Activated gamma-delta T cell (primary cell): ENCODE results near the gene KCND2.
"Not testable (repeated sequence)": the region's sequence is repeated elsewhere in the genome, so short reads cannot be mapped to it uniquely, and the experiment has no call there.

Experiments
- DNase-seq: peaks from one replicate; lab custom pipeline; 2025; lab: John Stamatoyannopoulos, UW
- total RNA-seq, 2 donors: gene quantifications; one replicate each; lab custom pipeline; 2026; lab: John Stamatoyannopoulos, UW

KCND2 gene
- 0 to 0.13 reads per million in 2 donors for total RNA-seq

DNA sequence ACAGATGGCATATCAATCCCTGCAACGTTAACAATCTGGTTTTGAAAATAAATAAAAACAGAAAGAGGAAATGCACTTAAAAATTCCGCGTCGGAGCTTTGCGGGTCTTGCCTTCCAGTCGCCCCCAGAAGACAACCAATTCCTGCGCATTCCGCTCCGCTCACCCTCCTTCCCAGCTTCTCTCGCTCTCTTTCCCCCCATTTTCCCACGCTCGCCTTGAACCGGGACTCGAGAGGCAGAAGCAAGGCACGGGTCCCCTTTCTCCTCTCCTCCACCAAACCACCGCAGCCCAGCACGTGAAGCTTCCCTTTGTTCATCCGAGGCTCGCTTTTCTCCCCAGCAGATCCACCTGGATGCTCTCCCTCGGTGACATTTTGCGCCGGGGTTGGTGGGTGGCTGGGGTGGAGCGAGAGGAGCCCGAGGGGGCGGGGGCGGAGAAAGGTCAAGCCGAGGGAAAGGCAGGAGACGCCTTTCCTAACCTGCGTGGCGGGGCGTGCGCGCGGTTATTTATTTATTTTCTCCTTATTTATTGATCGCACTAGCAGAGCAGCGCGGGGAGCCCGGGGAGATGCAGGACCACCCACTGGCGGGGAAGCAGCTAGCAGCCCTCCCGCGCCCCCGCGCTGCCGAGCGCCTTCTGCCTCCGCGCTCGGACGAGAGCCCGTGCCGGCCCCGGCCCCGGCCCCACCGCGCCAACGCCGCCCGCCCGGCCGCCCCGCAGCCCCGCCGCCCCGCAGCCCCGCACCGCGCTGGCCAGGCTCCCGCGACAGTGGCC lies at the start of gene KCND2:
TSS of gene KCND2 (plus strand) at position 475 of the 775 bp plus-strand sequence.
- DNase-seq, result no peak

DNA sequence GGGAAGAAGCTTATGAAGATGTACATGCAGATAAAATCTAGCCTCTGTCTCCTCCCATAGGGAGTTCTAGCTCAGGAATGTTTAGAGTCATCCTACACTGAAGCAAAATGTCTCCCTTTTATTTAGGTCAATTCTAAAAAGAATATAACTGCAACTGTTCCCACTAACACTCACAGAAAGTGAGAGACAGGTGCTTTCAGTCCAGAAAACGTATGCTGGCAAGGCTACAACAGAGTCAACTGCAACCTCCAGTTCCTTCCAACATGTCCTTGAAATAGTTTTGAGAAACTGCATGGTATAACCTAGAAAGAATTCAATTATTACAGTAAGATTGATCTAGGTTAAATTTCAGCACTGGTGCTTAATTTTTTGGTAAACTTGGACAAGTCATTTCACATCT lies 46.8 kb upstream of the KCND2 start:
- DNase-seq, result no peak

GRCh38 chr7:120227255-120227654 lies 45.7 kb upstream of the KCND2 start:
- DNase-seq, result no peak

GRCh38 chr7:120229084-120229483 lies 43.9 kb upstream of the KCND2 start:
- no peak for DNase-seq

DNA sequence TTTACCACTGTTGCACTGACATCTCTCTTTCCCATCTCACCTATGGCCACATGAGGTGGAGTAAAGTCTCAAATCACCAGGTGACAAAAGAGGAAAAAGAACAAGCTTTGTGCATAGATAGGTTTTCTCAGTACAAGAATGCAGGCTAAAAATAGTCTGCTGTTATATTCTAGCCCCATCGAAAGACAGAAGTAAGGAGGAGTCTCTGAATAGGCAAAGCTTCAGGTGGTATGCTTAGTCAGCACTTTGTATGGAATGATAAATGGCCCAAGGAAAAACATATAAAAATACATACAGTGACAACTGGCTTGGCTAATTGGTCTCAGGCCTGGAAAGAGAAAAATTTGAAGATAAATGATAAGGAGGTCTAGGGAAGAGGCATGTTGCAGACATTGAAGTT lies 39.6 kb upstream of the KCND2 start:
- DNase-seq, result no peak

DNA sequence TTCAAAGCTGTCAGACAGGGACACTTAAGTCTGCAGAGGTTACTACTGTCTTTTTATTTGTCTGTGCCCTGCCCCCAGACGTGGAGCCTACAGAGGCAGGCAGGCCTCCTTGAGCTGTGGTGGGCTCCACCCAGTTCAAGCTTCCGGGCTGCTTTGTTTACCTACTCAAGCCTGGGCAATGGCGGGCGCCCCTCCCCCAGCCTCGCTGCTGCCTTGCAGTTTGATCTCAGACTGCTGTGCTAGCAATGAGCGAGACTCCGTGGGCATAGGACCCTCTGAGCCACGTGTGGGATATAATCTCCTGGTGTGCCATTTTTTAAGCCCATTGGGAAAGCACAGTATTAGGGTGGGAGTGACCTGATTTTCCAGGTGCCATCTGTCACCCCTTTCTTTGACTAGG lies 32.6 kb upstream of the KCND2 start:
- DNase-seq, result not testable (repeated sequence)

DNA sequence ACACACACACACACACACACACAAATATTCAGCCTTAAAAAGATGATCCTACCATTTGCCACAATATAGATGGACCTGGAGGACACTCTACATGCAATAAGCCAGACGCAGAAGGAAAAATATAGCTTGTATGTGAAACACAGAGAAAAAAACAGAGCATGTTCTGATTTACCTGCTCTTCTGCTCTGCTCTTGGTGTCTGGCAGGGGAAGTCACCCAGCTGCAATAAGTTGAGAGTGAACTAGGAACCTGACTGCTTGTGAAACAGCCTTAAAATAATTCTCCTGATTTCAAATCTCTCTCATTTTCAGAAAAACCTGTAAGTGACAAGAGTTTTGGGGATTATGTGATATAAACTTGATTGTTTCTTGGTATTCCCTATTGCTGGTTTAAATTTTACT lies 31.0 kb upstream of the KCND2 start:
- DNase-seq, result no peak

- DNase-seq, result no peak
These were observed 18.1 kb upstream of the KCND2 start for GRCh38 chr7:120254845-120255244.

DNA sequence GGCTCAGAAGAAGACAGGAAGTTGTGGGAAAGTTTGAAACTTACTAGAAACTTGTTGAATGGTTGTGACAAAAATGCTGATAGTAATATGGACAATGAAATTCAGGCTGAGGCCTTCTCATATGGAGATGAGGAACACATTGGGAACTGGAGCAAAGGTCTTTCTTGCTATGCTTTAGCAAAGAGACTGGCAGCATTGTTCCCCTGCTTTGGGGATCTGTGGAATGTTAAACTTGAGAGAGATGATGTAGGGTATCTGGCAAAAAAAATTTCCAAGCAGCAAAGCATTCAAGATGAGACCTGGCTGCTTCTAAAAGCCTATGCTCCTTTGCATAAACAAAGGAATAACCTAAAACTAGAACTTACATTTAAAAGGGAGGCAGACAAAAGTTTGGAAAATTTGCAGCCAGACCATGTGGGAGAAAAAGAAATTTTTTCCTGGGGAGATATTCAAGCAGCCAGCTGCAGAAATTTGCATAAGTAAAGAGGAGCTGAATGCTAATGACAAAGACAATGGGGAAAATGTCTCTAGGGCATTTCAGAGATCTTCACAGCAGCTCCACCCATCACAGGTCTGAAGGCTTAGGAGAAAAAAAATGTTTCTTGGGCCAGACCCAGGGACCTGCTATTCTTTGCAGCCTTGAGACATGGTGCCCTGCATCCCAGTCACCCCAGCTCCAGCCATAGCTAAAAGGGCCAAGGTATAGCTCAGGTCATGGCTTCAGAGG lies 16.5 kb upstream of the KCND2 start:
- no peak for DNase-seq

- no peak for DNase-seq
These were observed 13.6 kb upstream of the KCND2 start for GRCh38 chr7:120259386-120259785.

GRCh38 chr7:120260111-120260510 lies 12.9 kb upstream of the KCND2 start:
- no peak for DNase-seq

- no peak for DNase-seq
These were observed 714 bp upstream of the KCND2 start for GRCh38 chr7:120272261-120272660.

DNA sequence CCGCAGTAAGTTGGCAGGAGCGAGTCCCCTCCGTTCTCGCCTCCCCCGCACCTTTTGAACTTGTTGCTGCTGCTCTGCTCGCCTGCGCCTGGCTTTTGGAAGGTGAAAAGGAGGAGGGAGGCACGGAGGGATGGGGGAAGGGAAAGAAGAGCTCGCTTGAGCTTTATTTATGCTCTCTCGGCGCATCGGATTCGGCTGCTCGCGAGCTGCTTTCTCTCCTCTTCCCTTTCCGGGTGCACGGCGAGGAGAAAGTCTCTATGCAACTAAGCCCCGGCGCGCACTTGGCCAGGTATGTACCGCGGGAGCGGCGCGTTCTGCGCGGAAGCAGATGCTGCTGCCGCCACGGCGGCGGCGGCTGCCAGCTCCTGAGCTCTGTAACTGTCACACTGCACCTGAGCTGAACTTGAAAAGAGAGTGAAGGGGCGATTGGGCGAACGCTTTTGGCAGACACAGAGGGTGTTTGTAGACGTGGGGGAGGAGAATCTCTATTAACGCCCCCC lies 551 bp downstream of the KCND2 start:
- no peak for DNase-seq

GRCh38 chr7:120274482-120274881 lies 1.5 kb downstream of the KCND2 start:
- no peak for DNase-seq

DNA sequence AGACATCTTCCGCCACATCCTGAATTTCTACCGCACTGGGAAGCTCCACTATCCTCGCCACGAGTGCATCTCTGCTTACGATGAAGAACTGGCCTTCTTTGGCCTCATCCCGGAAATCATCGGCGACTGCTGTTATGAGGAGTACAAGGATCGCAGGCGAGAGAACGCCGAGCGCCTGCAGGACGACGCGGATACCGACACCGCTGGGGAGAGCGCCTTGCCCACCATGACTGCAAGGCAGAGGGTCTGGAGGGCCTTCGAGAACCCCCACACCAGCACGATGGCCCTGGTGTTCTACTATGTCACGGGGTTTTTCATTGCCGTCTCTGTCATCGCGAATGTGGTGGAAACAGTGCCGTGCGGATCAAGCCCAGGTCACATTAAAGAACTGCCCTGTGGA lies 1.9 kb downstream of the KCND2 start:
- DNase-seq, result no peak

GRCh38 chr7:120276720-120277119 lies 3.7 kb downstream of the KCND2 start:
- DNase-seq, result no peak

DNA sequence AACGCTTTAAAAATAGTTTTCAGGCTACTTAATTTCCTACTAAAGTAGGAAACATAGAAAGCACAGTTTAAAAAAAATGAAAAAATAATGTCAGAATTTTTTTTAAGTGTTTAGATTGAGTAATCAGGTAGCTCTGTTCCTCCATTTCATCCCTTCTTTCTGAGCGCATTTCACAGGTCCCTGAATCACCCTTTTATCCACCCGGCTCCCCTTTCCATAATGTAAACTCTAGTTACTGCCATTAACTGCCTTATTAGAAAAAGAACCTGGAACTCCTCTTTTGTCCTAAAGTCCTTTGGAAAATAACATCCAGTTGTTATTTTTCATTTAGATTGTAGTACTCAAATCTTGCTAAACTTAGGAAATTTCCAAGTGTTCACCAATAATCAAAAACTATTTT lies 5.8 kb downstream of the KCND2 start:
- DNase-seq, result no peak

DNA sequence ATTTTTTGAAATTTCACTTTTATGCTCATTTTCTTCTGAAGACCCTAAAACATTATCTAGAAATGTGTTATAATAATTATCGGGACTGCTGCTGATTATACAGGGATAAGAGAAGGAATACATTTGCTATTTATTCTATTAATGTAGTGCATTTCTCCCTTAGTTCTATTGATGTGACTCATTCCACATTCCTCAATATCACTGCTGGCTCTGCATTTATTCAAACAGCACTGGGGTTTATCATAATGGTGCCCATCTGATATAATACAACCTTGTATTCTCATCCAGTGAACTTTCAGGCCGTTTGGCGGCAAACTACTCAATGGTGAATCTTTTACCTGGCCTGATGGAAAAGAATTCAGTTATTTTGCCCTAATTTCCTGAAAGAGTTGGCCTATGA lies 7.8 kb downstream of the KCND2 start:
- no peak for DNase-seq

- DNase-seq, result no peak
These were observed 20.1 kb downstream of the KCND2 start for GRCh38 chr7:120293027-120293426.

DNA sequence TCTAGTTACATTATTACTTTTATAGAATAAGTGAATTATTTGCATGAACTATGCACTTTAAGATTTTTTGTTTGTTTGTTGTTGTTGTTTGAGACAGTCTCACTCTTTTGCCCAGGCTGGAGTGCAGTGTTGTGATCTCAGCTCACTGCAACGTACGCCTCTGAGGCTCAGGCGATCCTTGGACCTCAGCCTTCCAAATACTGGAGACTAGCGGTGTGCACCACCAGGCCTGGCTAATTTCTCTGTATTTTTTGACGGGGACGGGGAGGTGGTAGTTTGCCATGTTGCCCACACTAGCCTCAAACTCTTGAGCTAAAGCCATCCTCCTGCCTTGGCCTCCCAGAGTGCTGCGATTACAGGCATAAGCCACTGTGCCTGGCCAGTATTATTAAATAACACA lies 29.2 kb downstream of the KCND2 start:
- DNase-seq, result no peak

DNA sequence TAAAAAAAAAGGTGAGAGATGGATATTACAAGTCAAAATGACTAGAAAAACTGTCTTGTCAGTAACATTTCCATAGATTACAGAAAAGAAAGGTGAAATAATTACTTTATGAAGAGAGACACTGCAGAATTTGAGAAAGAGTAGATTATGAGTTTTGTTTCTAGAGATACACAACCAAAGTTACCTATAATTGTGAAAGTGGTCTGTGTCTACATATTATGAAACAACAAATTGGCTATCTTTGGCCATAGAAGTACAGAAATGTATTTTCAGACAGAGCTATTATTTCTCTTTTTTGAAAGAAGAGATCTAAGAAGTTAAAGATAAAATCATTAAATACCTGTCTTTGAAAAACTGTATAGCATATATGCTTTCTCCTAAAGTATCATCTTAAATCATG lies 30.1 kb downstream of the KCND2 start:
- no peak for DNase-seq

DNA sequence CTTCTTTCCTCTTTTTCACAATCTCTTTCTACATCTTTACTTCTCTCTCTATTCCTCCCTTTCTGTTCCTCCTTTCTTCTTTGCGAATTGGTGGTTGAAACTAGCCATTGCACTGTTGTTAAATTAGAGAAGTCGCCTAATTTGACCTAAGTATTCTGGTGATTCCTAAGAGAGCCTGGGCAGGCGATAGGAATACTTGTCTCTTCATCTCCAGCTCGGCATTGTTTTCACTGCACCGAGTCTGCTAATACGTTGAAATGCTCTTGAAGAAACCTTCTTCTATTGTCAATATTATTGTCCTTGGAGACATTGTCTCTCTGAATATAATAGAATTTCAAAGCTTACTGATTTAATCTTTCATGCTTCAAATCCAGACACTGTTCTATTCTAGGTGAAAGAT lies 31.7 kb downstream of the KCND2 start:
- DNase-seq, result no peak

DNA sequence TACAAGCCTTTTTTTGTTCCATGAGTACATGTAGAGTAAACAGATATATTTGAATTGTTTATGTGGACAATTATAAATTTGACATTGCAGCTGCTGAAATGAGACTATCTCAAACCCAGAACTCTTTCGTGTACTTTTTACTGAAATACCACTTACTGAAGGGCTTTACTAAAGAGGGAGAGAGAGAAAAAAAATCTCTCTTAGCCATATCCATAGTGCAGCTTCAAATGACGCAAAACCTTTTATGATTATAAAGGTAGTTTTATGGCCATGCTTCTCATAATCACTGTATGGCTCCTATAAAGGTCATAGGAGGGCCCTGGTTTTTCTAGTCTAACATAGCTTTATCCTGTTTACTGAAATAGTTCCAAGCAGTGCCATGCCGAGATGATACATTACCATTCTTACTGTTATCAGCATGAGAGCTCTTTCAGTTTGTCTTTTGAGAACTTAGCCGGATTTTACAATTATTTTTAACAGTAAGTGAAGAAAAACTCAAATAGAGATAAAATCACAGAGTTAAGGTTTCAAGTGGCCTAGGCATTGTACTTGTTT lies 35.1 kb downstream of the KCND2 start:
- no peak for DNase-seq
